Psoas muscle (tissue), 8 donors: ENCODE data around the gene RBL2. TPM values are rescaled to one million over a fixed set of nuclear protein-coding genes. Genes with fewer than 3 reads are reported as not detected.

ENCODE experiments used
- ATAC-seq, 4 donors: fragments of 200-7000 bp; cut with Tn5 transposase; one replicate each; pipeline ENCODE4 v1.9.1; 2020; ENCODE audit warnings: moderate library complexity in 3 of 4, mild to moderate bottlenecking in 2 of 4
- DNase-seq, 2 donors: peaks; one replicate each; pipeline ENCODE4 v3.0.0-alpha.2; 2020
- H3K27ac ChIP-seq: fragments of 200-600 bp; one replicate; pipeline ENCODE4 v1.8.0; 2022
- H3K27me3 ChIP-seq, 3 donors: fragments of 200-600 bp in 1 of 3; one replicate each; pipeline versions ENCODE4 v1.6.1 to v1.8.0; 2013 to 2022; ENCODE audit warnings: low read length in 2 of 3, mild to moderate bottlenecking in 2 of 3, moderate library complexity in 1 of 3; ENCODE audit not compliant: insufficient read depth in 3 of 3
- H3K36me3 ChIP-seq, 2 donors: fragments of 200-600 bp in 1 of 2; one replicate each; pipeline versions ENCODE4 v1.6.1 to v1.8.0; 2013 to 2022; ENCODE audit warnings: low read depth in 1 of 2, mild to moderate bottlenecking in 1 of 2, moderate library complexity in 1 of 2; ENCODE audit not compliant: insufficient read depth in 1 of 2
- H3K4me1 ChIP-seq: fragments of 200-600 bp; one replicate; pipeline ENCODE4 v1.8.0; 2022
- H3K4me3 ChIP-seq: fragments of 200-600 bp; one replicate; pipeline ENCODE4 v1.8.0; 2022; ENCODE audit warnings: mild to moderate bottlenecking
- H3K9me3 ChIP-seq: fragments of 200-600 bp; one replicate; pipeline ENCODE4 v1.8.0; 2022
- CTCF ChIP-seq: fragments of 200-600 bp; IDR thresholded peaks from one replicate; pipeline ENCODE4 v1.8.0; 2022; ENCODE audit warnings: antibody characterized with exemption
- WGBS, 3 donors: extraction: QIAGEN DNeasy Blood & Tissue Kit; methylation state at CpG; one replicate each; pipeline versions ENCODE4 v1.1.6 to v1.1.7; 2013; 5-methylcytosine and 5-hydroxymethylcytosine counted together
- intact Hi-C, 2 donors: fragments of 100-400 bp; cut with DNase I; formaldehyde crosslinking; loops; one replicate each; pipeline versions ENCODE4 v1.11.0 to v1.14.2; 2022
- polyA plus RNA-seq, 3 donors: library from polyadenylated mRNA; stranded (reverse); fragments of 200-250 nt; gene quantifications; one replicate each; pipeline ENCODE4 v1.2.3, GENCODE V29; 2013
- total RNA-seq, 4 donors: library from RNA; stranded (reverse); fragmentation: NEBNext Ultra II Directional in 2 of 4; extraction: Animal tissue kit (Norgen Biotek cat#: 25700) in 2 of 4; gene quantifications; one replicate each; pipeline versions ENCODE4 v1.2.1 to v1.2.4, GENCODE V29; 2021 to 2023
- donor health status: healthy with polysubstance abuse.
- donor health status: DM: no; HTN: no; CAD: no; lungs with moderate emphysema.
- donor health status: Bipolar disorder and iron deficiency.
- donor health status: healthy.
- donor health status: DM: yes; HTN: yes; CAD: no.
- donor health status: DM: no; HTN: no; CAD: no.
- donor health status: DM: no; HTN: no; CAD: no.
- donor health status: DM: yes; HTN: yes; CAD: no.

Gene RBL2
- total and polyA plus RNA-seq, 7 donors, result 16.7 to 45.0 (median 35.8) TPM

DNA sequence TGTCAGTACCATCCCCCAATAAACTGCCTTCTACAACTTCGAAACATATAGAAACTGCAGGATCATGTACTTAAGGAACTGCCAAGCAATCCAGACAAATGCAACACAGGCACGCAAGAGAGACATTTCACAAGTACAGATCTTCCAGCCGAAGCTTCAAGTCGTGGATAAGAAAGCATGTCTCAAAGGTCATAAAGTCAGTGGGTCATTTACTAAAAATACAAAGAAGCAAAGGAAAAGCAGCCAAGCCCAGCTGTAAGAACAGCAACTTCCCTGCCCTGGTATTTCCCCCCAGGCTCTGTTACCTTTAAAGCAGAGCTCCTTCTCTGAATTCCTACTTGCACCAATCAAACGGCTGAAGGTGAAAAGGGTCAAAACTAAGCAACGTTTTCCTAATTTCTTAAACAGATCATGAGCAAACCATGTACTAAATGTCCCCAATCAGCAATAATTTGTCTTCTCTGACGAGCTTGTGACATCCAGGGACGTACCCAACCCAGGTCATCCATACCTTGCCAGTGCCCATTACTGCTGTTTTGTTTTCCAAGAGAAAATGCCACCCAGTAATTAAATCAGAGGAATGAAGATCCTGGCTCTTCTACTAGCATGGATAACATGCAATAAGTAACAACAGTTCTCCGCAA, 67.1 kb downstream of the RBL2 start:
- WGBS, 3 donors, result 21 to 38% (median 26%) methylated on average over 9 of the region's 9 CpGs
- Histone ChIP-seq H3K27ac (peak overlapping the region; percentile 90), H3K4me3 (peak overlapping the region; percentile 87)

DNA sequence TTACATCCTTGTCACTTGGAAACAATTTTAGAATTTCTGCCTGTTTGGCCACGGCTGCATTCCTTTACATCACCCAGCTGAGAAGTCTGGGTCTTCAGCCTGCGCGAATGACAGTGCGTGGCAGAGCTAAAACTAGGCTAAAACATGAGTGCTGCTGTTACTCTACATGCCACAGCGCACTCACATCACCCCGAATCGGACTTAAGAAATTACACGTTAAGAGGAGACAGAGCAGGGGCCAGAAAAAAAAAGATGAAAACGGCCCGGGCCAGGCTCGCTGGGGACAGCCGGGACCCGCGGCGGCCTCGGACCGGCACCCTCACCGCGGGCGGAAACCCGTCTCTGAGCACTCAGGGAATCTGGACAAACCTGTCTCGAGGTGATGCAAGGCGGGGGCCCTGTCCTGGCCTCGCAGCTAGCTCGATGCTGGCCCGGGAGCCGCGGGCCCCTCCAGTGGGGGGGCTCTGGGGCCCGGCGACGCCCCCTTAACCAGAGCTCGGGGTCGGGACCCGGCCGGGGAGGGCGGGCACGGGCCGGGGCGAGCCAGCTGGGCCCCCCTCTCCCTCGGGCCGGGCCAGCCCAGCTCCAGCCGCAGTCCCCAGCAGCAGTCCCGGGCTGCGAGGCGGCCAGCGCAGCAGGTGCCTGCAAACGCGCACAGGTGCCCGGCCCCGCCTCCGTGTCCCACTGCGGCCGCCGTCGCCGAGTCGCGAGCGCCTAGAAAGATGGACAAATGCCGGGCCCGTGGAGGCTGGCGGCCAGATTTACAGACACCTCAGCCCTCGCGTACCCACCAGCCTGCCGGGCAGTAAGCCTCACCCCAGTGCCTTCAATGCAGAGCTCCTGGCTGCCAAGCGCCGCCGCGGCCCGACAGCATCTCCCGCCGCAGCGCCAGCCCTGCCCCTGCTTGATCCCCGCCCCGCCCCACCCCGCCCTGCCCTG, 68.3 kb downstream of the RBL2 start, which contains the start of gene AKTIP:
AKTIP (minus strand) TSS at position 879 of the 939 bp plus-strand sequence. CDS start 2,950 bp downstream, outside the sequence.
- 0 to 1% (median 0%) methylated on average over 60 to 76 of the region's 76 CpGs for WGBS, 3 donors
- Histone ChIP-seq H3K4me3 (peak within 1 kb of the TSS; percentile 87), H3K27ac (peak within 1 kb of the TSS; percentile 97), H3K27me3 (no peaks in the 10 kb centered on the region), H3K36me3 (peaks cover 0 to 26% of the 10 kb centered on the region in 2 donors), H3K4me1 (peaks cover 24% of the 10 kb centered on the region), H3K9me3 (no peaks in the 10 kb centered on the region)
- intact Hi-C loops, result loop anchor here in 1 of 2 donors (5.0 kb wide), 1 partner anchor 65 kb away; no protein-coding TSS in a partner anchor
- no peak for TF ChIP-seq CTCF
- DNase-seq (peak; percentile 42 to 68), ATAC-seq (peak; percentile 62 to 72 (median 62))

More for the DNA sequence above, 67.1 kb downstream of the RBL2 start:
- Histone ChIP-seq H3K27me3 (no peaks in the 10 kb centered on the region), H3K4me1 (peaks cover 24% of the 10 kb centered on the region), H3K36me3 (peaks cover 0 to 38% of the 10 kb centered on the region in 2 donors), H3K9me3 (no peaks in the 10 kb centered on the region)
- DNase-seq, result no peak
- intact Hi-C loops, result loop anchor here in 1 of 2 donors (5.0 kb wide), 1 partner anchor 64 kb away; no protein-coding TSS in a partner anchor
- ATAC-seq, result peak in 1 of 4 donors; percentile 3
- no peak for TF ChIP-seq CTCF

GRCh38 chr16:53503270-53503923, 69.1 kb downstream of the RBL2 start:
- H3K36me3 ChIP-seq, result peaks cover 0 to 18% of the 10 kb centered on the region in 2 donors
- H3K4me1 ChIP-seq, result peaks cover 24% of the 10 kb centered on the region
- no peaks in the 10 kb centered on the region for H3K9me3 ChIP-seq
- TF ChIP-seq CTCF, result no peak
- intact Hi-C loops, result loop anchor here in 1 of 2 donors (5.0 kb wide), 1 partner anchor 66 kb away; no protein-coding TSS in a partner anchor
- 0 to 1% (median 0%) methylated on average over 46 of the region's 46 CpGs for WGBS, 3 donors
- peak overlapping the region; percentile 87 for H3K4me3 ChIP-seq
- no peaks in the 10 kb centered on the region for H3K27me3 ChIP-seq
- ATAC-seq (peak; percentile 90 to 94 (median 93)), DNase-seq (peak; percentile 100)
- peak overlapping the region; percentile 97 for H3K27ac ChIP-seq

DNA sequence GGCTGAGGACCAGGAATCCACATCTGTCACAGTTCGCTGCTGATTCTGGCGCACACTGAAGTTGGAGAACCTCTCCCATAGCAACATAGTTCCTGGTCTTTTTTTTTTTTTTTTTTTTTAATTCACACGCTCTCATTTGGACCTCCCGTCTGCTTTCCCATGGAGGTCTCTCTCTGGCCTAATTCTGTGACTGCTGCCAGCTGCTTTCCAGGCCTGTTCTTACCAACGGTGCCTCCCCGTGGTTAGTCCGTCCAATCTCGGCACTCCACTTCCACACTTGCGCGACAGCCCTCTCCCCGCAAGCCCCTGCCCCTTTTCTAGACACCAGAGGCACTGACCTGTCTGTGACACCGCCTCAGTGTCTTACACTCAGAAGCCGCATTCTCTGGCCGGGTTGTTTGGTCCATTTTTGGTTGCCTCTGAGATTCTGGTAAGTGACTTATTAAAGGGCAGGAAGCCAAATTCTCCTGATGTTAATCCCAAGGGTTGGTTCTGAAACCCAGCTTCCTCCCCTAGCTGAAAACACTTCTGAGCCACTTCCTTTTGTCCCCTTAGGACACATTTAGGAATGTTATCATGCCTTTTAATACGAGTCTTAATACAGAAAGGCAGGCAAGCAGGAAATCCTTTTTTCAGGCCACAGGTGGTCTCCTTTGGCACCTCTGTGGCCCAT, 69.9 kb downstream of the RBL2 start:
- WGBS, 3 donors, result 4 to 8% (median 4%) methylated on average over 15 of the region's 15 CpGs
- H3K4me1 ChIP-seq, result peaks cover 24% of the 10 kb centered on the region
- ATAC-seq (peak in 1 of 4 donors; percentile 10), DNase-seq (peak; percentile 49 to 75)
- intact Hi-C loops, result loop anchor here in 1 of 2 donors (5.0 kb wide), 1 partner anchor 67 kb away; no protein-coding TSS in a partner anchor
- H3K9me3 ChIP-seq, result no peaks in the 10 kb centered on the region
- H3K36me3 ChIP-seq, result peaks cover 0 to 10% of the 10 kb centered on the region in 2 donors
- TF ChIP-seq CTCF, result no peak
- peak overlapping the region; percentile 97 for H3K27ac ChIP-seq
- no peaks in the 10 kb centered on the region for H3K27me3 ChIP-seq
- H3K4me3 ChIP-seq, result peak overlapping the region; percentile 87
